Smooth muscle cell (in vitro differentiated cells): ENCODE measurements around the gene P2RX6. TPM values are rescaled to one million over a fixed set of nuclear protein-coding genes. Genes with fewer than 3 reads are reported as not detected.

Experiments
- DNase-seq: peaks from one replicate; lab custom pipeline; 2025; ENCODE audit not compliant: unreplicated experiment; lab: John Stamatoyannopoulos, UW
- H2AFZ ChIP-seq: fragments of 200-600 bp; sonication (generic); 2 replicates; pipeline ENCODE4 v1.6.0; 2016; ENCODE audit warnings: antibody characterized with exemption, low read depth, mild to moderate bottlenecking
- H3F3A ChIP-seq: fragments of 200-600 bp; sonication (generic); 2 replicates; pipeline ENCODE4 v1.6.0; 2017; ENCODE audit warnings: antibody characterized with exemption, low read depth
- H3K27ac ChIP-seq: fragments of 200-600 bp; sonication (generic); 2 replicates; pipeline ENCODE4 v1.5.1; 2016; ENCODE audit warnings: low read depth, mild to moderate bottlenecking
- H3K27me3 ChIP-seq: fragments of 200-600 bp; sonication (generic); 2 replicates; pipeline ENCODE4 v1.6.1; 2016; ENCODE audit warnings: low read depth, mild to moderate bottlenecking
- H3K36me3 ChIP-seq: fragments of 200-600 bp; sonication (generic); 2 replicates; pipeline ENCODE4 v1.5.1; 2016; ENCODE audit warnings: low read depth
- H3K4me1 ChIP-seq: fragments of 200-600 bp; sonication (generic); 2 replicates; pipeline ENCODE4 v1.5.1; 2016; ENCODE audit warnings: low read depth
- H3K4me2 ChIP-seq: fragments of 200-600 bp; sonication (generic); 2 replicates; pipeline ENCODE4 v1.6.0; 2016; ENCODE audit warnings: mild to moderate bottlenecking
- H3K4me3 ChIP-seq: fragments of 200-600 bp; sonication (generic); 2 replicates; pipeline ENCODE4 v1.5.1; 2016; ENCODE audit warnings: mild to moderate bottlenecking
- H3K79me2 ChIP-seq: fragments of 200-600 bp; sonication (generic); 2 replicates; pipeline ENCODE4 v1.6.0; 2016; ENCODE audit warnings: low read depth, mild to moderate bottlenecking
- H3K9ac ChIP-seq: fragments of 200-600 bp; sonication (generic); 2 replicates; pipeline ENCODE4 v1.6.0; 2016; ENCODE audit warnings: low read depth
- H3K9me3 ChIP-seq: fragments of 200-600 bp; sonication (generic); replicated peaks from 2 replicates; pipeline ENCODE4 v1.5.1; 2016; ENCODE audit warnings: low read depth
- H4K20me1 ChIP-seq: fragments of 200-600 bp; sonication (generic); 2 replicates; pipeline ENCODE4 v1.6.0; 2016; ENCODE audit warnings: low read depth
- CTCF ChIP-seq: fragments of 200-600 bp; sonication (generic); IDR thresholded peaks from 2 replicates; pipeline ENCODE4 v1.5.1; 2017; ENCODE audit warnings: borderline replicate concordance, mild to moderate bottlenecking, antibody characterized with exemption; ENCODE audit not compliant: insufficient read depth, poor library complexity, severe bottlenecking
- WGBS: methylation state at CpG from one replicate; pipeline ENCODE4 v1.1.7; 2016; ENCODE audit warnings: low lambda C conversion rate; 5-methylcytosine and 5-hydroxymethylcytosine counted together
- polyA plus RNA-seq: library from polyadenylated mRNA; unstranded; fragments of >200 nt; fragmentation: Nextera tagmentation; extraction: Ambion mirVana; gene quantifications from 2 replicates; pipeline ENCODE4 v1.2.1, GENCODE V29; 2016
- total RNA-seq: library from RNA; depleted of rRNA; stranded (reverse); fragments of >200 nt; gene quantifications from 2 replicates; pipeline ENCODE4 v1.2.3, GENCODE V29; 2014

Gene P2RX6
- total and polyA plus RNA-seq, 2 experiments from 2014 or later = 0.13 to 1.2 TPM

GRCh38 chr22:21025763-21026755 lies 11.1 kb downstream of the P2RX6 start:
- no peaks in the 10 kb centered on the region for H3K9me3 ChIP-seq
- H4K20me1 ChIP-seq = no peaks in the 10 kb centered on the region
- H3K4me1 ChIP-seq = no peaks in the 10 kb centered on the region
- no peak overlapping the region for H3K9ac ChIP-seq
- H3K4me3 ChIP-seq = no peak overlapping the region
- no peaks in the 10 kb centered on the region for H3K36me3 ChIP-seq
- no peak for DNase-seq
- H2AFZ ChIP-seq = no peak overlapping the region
- no peaks in the 10 kb centered on the region for H3F3A ChIP-seq
- 91% methylated on average over 27 of the region's 27 CpGs for WGBS
- H3K4me2 ChIP-seq = no peak overlapping the region
- no peak for TF ChIP-seq CTCF
- no peaks in the 10 kb centered on the region for H3K79me2 ChIP-seq
- H3K27ac ChIP-seq = no peak overlapping the region
- H3K27me3 ChIP-seq = peaks cover 5% of the 10 kb centered on the region

- no peak overlapping the region for H3K9ac ChIP-seq
- H4K20me1 ChIP-seq = no peaks in the 10 kb centered on the region
- no peak overlapping the region for H3K27ac ChIP-seq
- peaks cover 2% of the 10 kb centered on the region for H3K4me1 ChIP-seq
- H2AFZ ChIP-seq = no peak overlapping the region
- H3K4me3 ChIP-seq = no peak overlapping the region
- no peak for TF ChIP-seq CTCF
- no peaks in the 10 kb centered on the region for H3F3A ChIP-seq
- H3K79me2 ChIP-seq = no peaks in the 10 kb centered on the region
- no peak overlapping the region for H3K4me2 ChIP-seq
- DNase-seq = no peak
- H3K27me3 ChIP-seq = peaks cover 15% of the 10 kb centered on the region
- WGBS = 84% methylated on average over 14 of the region's 14 CpGs
- no peaks in the 10 kb centered on the region for H3K36me3 ChIP-seq
- H3K9me3 ChIP-seq = no peaks in the 10 kb centered on the region
Measured at GRCh38 chr22:21026783-21027692, 12.1 kb downstream of the P2RX6 start.

GRCh38 chr22:21028277-21029251 lies 13.6 kb downstream of the P2RX6 start:
- no peaks in the 10 kb centered on the region for H4K20me1 ChIP-seq
- no peak overlapping the region for H2AFZ ChIP-seq
- no peaks in the 10 kb centered on the region for H3K36me3 ChIP-seq
- H3K27me3 ChIP-seq = peaks cover 17% of the 10 kb centered on the region
- H3F3A ChIP-seq = no peaks in the 10 kb centered on the region
- TF ChIP-seq CTCF = no peak
- 95% methylated on average over 13 of the region's 13 CpGs for WGBS
- H3K4me1 ChIP-seq = peaks cover 3% of the 10 kb centered on the region
- H3K9ac ChIP-seq = no peak overlapping the region
- H3K4me2 ChIP-seq = no peak overlapping the region
- no peak for DNase-seq
- no peak overlapping the region for H3K27ac ChIP-seq
- no peaks in the 10 kb centered on the region for H3K79me2 ChIP-seq
- no peaks in the 10 kb centered on the region for H3K9me3 ChIP-seq
- H3K4me3 ChIP-seq = no peak overlapping the region
